G401 (cell line): ENCODE results near the gene HRH2. TPM values are rescaled to one million over a fixed set of nuclear protein-coding genes. Genes with fewer than 3 reads are reported as not detected.

Experiments used
- DNase-seq: peaks from one replicate; pipeline ENCODE4 v3.0.0-alpha.2; 2015; ENCODE audit warnings: low spot score
- in situ Hi-C: cut with HindIII; loops from 2 replicates; pipeline ENCODE4 v1.10.0; 2016; ENCODE audit warnings: low sequenced_read_pairs, mixed read lengths
- total RNA-seq: library from RNA; depleted of rRNA; stranded (reverse); fragments of >200 nt; shearing (Covaris generic); gene quantifications from 2 replicates; pipeline ENCODE4 v1.2.3, GENCODE V29; 2014

HRH2 gene
- total RNA-seq, 1 experiment from 2014 or later = not detected

GRCh38 chr5:175728885-175729828 lies 71.3 kb downstream of the HRH2 start:
- peak; percentile 48 for DNase-seq
- in situ Hi-C loops = loop anchor here (25.0 kb wide), 1 partner anchor 133 kb away; the partner anchor contains the start of gene CPLX2

GRCh38 chr5:175729829-175730277 lies 72.0 kb downstream of the HRH2 start:
- in situ Hi-C loops = loop anchor here (25.0 kb wide), 1 partner anchor 132 kb away; the partner anchor contains the start of gene CPLX2
- peak; percentile 97 for DNase-seq

GRCh38 chr5:175731172-175731571 lies 73.3 kb downstream of the HRH2 start:
- in situ Hi-C loops = loop anchor here (25.0 kb wide), 1 partner anchor 131 kb away; the partner anchor contains the start of gene CPLX2
- peak; percentile 73 for DNase-seq

DNA sequence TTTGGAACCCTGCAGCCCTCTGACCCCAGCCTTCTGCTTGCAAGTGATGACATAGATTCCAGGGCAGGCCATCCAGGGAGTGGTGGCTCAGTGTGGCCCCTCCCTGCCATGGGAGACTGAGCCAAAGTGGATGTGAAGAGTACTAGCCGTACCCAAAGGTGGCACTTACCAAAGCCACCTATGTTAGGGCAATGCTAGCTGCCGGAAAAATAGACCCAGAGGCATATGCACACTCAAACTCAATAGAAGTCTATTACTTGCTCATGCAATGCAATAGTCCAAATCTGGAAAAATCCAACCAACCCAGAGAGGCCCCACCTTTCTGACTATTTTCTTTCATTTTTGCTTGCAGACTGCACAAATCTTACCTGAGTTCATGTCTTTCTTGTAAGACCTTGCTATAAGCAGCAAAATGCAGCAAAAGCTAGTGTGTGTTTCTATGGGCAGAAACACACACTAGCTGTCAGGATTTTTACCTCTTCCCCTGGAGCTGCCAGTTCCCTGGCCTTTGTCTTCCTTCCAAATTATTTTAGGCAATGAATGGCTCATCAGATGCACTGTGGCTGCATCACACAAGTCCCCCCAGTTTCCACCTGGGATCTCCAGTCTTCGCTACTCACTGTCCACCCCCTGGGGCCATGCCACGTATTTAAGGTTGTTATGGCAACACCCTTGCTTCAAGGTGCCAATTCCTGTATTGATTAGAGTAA lies 74.0 kb downstream of the HRH2 start:
- in situ Hi-C loops = loop anchor here (25.0 kb wide), 1 partner anchor 130 kb away; the partner anchor contains the start of gene CPLX2
- peak; percentile 81 for DNase-seq

- in situ Hi-C loops = loop anchor here (25.0 kb wide), 1 partner anchor 129 kb away; the partner anchor contains the start of gene CPLX2
- DNase-seq = no peak
Observed at GRCh38 chr5:175733017-175733416, 75.1 kb downstream of the HRH2 start.

DNA sequence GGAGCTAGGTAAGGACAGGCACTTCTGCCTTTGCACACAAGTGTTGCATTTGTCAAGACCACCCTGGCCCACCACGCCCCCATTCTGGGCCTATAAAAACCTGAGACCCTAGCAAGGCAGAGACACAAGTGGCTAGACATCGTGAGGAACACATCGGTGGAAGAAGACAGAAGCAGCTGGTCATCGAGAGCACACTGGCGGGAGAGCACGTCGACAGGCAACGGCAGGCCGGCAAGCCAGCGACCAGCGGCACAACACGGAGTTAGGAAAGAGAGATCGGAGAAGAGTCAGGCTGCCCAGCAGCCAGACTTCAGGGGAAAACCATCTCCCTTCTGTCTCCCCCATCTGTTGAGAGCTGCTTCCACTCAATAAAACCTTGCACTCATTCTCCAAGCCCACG lies 76.1 kb downstream of the HRH2 start:
- DNase-seq = no peak
- in situ Hi-C loops = loop anchor here (25.0 kb wide), 1 partner anchor 128 kb away; the partner anchor contains the start of gene CPLX2

- DNase-seq = no peak
- in situ Hi-C loops = loop anchor here (25.0 kb wide), 1 partner anchor 128 kb away; the partner anchor contains the start of gene CPLX2
Observed at GRCh38 chr5:175734501-175734900, 76.6 kb downstream of the HRH2 start.

- no peak for DNase-seq
- in situ Hi-C loops = loop anchor here (25.0 kb wide), 1 partner anchor 127 kb away; the partner anchor contains the start of gene CPLX2
Observed at GRCh38 chr5:175735701-175736100, 77.8 kb downstream of the HRH2 start.

DNA sequence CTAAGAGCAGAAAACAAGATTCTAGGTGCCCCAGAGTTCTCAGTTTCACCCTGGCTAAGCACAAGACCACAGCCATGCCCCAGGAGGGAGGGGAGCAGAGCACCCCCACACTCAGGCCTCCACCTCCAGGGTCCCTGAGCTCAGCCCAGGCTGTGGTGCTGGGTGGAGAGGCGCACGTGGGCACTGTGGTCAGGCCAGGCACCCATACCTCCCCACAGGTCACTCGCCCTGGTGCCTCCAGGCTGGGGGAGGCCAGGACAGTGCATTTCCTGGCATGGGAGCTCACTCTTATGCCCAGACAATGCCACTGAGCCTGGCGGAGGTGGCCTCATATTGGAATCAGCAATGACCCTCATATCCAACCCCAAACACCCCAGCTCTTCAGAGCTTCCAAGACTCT lies 78.8 kb downstream of the HRH2 start:
- in situ Hi-C loops = loop anchor here (25.0 kb wide), 1 partner anchor 126 kb away; the partner anchor contains the start of gene CPLX2
- no peak for DNase-seq

DNA sequence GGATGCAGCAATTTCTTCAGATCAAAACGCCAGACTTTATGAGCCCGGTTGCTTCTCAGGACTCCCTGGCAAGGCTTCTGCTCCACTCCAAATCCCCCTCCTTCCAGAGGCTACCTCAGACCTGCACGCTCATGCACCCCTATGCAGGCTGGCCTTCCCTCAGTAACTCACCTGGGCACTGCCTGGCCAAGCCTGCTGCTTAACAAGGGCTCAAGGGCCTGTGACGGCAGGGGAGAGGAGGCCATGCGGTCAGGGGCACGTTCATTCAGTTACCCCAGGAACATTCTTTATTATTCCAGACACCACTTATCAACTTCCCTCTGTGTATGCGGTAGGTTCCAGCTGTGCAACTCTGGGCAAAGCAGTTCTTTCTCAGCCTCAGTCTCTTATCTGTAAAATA lies 79.6 kb downstream of the HRH2 start:
- no peak for DNase-seq
- in situ Hi-C loops = loop anchor here (25.0 kb wide), 1 partner anchor 125 kb away; the partner anchor contains the start of gene CPLX2

DNA sequence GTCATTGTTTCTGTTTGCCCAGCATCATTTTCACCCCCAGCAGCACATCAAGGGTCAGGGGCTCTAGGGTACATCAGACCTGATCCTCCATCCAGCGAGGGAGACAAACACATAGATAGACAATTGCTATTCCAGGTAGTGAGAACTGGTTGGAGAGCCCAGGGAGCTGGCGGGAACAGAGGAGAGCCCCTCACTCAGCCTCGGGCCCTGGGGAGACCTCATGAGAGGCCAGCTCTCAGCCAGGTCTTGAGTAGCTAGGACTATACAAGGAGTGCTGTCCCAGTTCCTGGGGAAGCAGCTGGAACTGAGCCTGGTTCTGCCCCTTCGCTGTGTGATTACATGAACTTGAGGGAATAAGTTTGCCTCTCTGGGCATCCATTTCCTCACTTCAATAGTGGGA lies 80.3 kb downstream of the HRH2 start:
- DNase-seq = no peak
- in situ Hi-C loops = loop anchor here (25.0 kb wide), 1 partner anchor 124 kb away; the partner anchor contains the start of gene CPLX2

- no peak for DNase-seq
- in situ Hi-C loops = loop anchor here (25.0 kb wide), 1 partner anchor 124 kb away; the partner anchor contains the start of gene CPLX2
Observed at GRCh38 chr5:175738602-175739133, 80.8 kb downstream of the HRH2 start.

GRCh38 chr5:175740014-175740413 lies 82.1 kb downstream of the HRH2 start:
- in situ Hi-C loops = loop anchor here (25.0 kb wide), 1 partner anchor 122 kb away; the partner anchor contains the start of gene CPLX2
- DNase-seq = no peak

DNA sequence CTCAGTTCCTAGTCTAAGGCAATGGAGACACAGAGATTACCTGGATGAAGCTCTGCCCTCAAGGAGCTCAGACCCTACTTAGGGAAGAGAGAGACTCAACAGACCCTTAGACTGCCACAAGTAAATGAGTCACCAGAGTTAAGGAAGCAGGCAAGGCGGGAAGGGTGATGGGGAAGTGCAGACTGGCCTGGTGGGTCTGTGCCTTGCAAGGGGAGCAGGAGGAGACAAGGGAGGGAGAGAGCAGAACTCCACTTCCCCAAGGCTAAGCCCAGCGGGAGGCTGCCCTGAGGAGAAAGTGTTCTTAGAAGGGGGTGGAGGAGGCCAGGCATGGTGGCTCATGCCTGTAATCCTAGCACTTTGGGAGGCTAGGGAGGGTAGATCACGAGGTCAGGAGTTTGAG lies 83.7 kb downstream of the HRH2 start:
- in situ Hi-C loops = loop anchor here (25.0 kb wide), 1 partner anchor 121 kb away; the partner anchor contains the start of gene CPLX2
- DNase-seq = no peak

- no peak for DNase-seq
- in situ Hi-C loops = loop anchor here (25.0 kb wide), 1 partner anchor 120 kb away; the partner anchor contains the start of gene CPLX2
Observed at GRCh38 chr5:175742290-175742994, 84.6 kb downstream of the HRH2 start.

DNA sequence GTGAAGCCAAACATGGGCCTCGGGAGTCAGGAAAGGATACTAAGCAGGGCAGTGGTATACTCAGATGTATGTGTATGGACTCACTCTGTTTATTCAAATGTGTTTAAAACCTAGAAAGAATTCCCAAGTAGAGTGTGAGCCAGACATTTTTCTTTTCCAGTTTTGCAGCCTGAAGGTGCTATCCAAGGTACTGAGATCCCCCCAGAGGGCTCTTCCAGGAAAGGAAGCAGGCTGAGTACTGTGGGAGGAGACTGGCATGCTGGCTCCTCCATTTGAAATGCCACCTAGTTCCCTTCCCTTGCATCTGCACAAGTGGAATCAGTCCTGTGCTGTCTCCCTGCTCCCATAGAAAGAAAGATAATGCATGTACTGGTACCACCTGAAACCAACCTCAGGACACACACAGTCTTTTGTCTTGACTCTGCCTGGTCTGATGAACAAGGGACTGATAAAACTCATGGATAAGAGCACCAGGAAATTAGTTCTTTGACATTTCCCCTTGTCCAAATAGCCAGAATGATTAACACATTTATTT lies 85.9 kb downstream of the HRH2 start:
- in situ Hi-C loops = loop anchor here (25.0 kb wide), 1 partner anchor 119 kb away; the partner anchor contains the start of gene CPLX2
- DNase-seq = no peak

GRCh38 chr5:175745210-175745609 lies 87.3 kb downstream of the HRH2 start:
- DNase-seq = no peak

DNA sequence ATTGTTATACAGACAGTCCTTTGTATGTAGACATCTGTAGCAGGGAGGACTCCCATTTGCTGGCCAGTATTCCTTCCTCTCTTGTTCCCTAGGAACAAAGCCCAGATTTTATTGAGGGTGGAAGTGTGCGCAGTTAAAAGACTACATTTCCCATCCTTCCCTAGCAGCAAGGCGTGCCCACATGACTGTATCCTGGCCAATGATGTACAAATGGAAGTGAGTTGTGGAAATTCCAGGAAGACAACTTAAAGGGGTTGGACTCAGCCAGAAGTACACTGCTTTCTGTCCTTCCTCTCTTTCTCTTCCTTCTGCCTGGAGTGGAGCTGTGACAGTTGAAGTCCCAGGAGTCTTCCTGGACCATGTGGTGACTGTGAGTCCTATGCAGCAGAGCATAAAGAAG lies 89.0 kb downstream of the HRH2 start:
- peak; percentile 81 for DNase-seq
- in situ Hi-C loops = loop anchor here (25.0 kb wide), 1 partner anchor 115 kb away; the partner anchor contains the start of gene CPLX2

More at GRCh38 chr5:175745210-175745609, 87.3 kb downstream of the HRH2 start:
- in situ Hi-C loops = loop anchor here (25.0 kb wide), 1 partner anchor 117 kb away; the partner anchor contains the start of gene CPLX2
